ENCODE results near the gene CYP26B1. TPM values are rescaled to one million over a fixed set of nuclear protein-coding genes. Genes with fewer than 3 reads are reported as not detected.

Gene CYP26B1
- total RNA-seq, 1 experiment from 2014 or later = 3.0 TPM

DNA sequence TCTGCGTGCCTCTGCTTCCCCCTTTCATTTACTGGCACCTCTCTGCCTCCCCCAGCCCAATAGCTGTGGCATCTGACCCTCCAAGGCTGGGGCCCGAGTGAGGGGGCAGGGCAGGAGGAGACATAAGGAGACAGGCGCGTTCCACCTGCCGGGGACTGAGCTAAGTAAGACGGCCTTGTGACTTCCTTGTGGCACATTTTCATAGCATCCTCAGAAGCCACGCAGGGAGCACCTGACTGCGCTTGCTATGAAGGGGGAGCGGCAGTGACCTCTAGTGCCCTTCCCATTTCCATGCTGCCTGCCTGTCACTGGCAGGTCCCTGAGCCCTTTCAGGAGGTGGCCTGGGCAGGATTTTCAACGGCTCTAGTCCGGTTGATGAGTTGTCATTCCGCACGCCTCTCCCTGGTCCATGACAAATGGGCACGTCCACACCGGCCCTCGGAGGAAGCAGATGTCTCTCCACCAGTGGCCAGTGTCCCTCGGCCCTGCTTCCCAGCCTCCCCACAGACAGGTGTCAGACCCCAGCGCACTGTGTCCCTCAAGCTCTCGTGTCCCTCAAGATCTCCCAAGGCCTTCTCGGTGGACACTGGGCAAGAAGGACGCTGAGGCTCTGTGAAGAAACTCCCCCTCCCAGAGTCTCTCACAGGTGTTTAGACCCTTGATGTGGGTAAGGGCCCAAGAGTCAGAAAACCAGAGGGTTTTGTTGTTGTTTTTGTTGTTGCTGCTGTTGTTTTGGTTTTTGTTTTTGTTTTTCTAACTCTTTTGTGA lies 42.7 kb downstream of the CYP26B1 start:
- CTCF ChIA-PET = no interaction called here
- intact Hi-C loops (cut with micrococcal nuclease; ENCODE audit: unreplicated experiment) = no loop called here
- DNase-seq = no peak
- H3K9me3 Mint-ChIP-seq (ENCODE audit: low read depth, unreplicated experiment) = no peaks in the 10 kb centered on the region
- H3K27ac Mint-ChIP-seq (ENCODE audit: unreplicated experiment) = no peak overlapping the region
- no peaks in the 10 kb centered on the region for H3K36me3 Mint-ChIP-seq (ENCODE audit: insufficient read depth, unreplicated experiment)
- H3K4me1 Mint-ChIP-seq (ENCODE audit: low read depth, unreplicated experiment) = no peaks in the 10 kb centered on the region
- TF ChIP-seq, protein P1, sequence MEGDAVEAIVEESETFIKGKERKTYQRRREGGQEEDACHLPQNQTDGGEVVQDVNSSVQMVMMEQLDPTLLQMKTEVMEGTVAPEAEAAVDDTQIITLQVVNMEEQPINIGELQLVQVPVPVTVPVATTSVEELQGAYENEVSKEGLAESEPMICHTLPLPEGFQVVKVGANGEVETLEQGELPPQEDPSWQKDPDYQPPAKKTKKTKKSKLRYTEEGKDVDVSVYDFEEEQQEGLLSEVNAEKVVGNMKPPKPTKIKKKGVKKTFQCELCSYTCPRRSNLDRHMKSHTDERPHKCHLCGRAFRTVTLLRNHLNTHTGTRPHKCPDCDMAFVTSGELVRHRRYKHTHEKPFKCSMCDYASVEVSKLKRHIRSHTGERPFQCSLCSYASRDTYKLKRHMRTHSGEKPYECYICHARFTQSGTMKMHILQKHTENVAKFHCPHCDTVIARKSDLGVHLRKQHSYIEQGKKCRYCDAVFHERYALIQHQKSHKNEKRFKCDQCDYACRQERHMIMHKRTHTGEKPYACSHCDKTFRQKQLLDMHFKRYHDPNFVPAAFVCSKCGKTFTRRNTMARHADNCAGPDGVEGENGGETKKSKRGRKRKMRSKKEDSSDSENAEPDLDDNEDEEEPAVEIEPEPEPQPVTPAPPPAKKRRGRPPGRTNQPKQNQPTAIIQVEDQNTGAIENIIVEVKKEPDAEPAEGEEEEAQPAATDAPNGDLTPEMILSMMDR (IDR thresholded peaks at IDR 0.05; ENCODE audit: unreplicated experiment) = no peak
- peaks cover 37% of the 10 kb centered on the region for H3K27me3 Mint-ChIP-seq (ENCODE audit: unreplicated experiment)
- H3K4me3 Mint-ChIP-seq (ENCODE audit: low read depth, unreplicated experiment) = no peak overlapping the region
- BruUV-seq (replicated peaks) = no TSS peak

DNA sequence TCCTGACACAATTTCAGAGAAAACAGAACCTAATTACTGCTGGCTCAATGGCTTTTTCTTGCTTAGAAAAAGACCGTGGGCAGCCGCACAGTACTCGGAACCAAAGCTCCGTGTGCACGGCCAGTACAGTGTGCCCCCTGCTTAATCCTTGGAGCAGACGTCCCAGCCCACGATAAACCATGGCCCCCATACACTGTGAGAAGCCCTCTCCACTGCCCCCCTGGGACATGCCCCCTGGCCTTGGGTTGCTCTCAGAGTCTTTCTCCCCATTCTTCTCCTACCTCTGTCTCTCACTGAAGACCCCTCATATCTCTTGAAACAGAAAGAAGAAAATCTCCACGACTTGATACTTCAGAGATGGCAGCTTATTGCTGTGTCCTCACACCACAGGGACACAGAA lies 44.0 kb downstream of the CYP26B1 start:
- CTCF ChIA-PET = no interaction called here

DNA sequence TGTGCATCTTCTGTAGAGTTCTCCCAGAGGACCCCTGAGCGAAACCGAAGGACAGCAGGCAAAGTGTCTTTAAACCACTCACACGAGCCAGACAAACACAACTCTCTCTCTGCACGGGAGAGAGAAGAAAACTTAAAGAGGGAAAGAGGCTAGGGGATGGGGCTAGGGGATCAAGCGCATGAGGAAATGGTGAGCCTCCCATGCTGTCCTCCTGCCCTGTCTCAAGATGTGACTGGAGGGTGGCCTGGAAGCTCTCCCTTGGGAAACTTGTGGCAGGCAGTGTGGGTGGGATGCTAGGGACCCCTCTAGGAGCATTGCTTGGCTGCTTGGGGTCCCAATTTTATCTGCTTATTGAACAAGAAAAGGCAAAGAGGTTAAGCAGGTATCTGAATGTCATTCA lies 44.5 kb downstream of the CYP26B1 start:
- DNase-seq = no peak
- no peaks in the 10 kb centered on the region for H3K36me3 Mint-ChIP-seq (ENCODE audit: insufficient read depth, unreplicated experiment)
- no peaks in the 10 kb centered on the region for H3K9me3 Mint-ChIP-seq (ENCODE audit: low read depth, unreplicated experiment)
- no peak overlapping the region for H3K4me3 Mint-ChIP-seq (ENCODE audit: low read depth, unreplicated experiment)
- no TSS peak for BruUV-seq (replicated peaks)
- intact Hi-C loops (cut with micrococcal nuclease; ENCODE audit: unreplicated experiment) = no loop called here
- H3K27me3 Mint-ChIP-seq (ENCODE audit: unreplicated experiment) = peaks cover 48% of the 10 kb centered on the region
- TF ChIP-seq, protein P1 (IDR thresholded peaks at IDR 0.05; ENCODE audit: unreplicated experiment) = no peak
- CTCF ChIA-PET = interaction anchor here (2.3 kb wide), 1 partner anchor 12 kb away, joined by 5 read pairs; no protein-coding TSS in a partner anchor
- H3K4me1 Mint-ChIP-seq (ENCODE audit: low read depth, unreplicated experiment) = no peaks in the 10 kb centered on the region
- H3K27ac Mint-ChIP-seq (ENCODE audit: unreplicated experiment) = no peak overlapping the region

More for the DNA sequence above, 44.0 kb downstream of the CYP26B1 start:
- peaks cover 48% of the 10 kb centered on the region for H3K27me3 Mint-ChIP-seq (ENCODE audit: unreplicated experiment)
- H3K4me1 Mint-ChIP-seq (ENCODE audit: low read depth, unreplicated experiment) = no peaks in the 10 kb centered on the region
- H3K9me3 Mint-ChIP-seq (ENCODE audit: low read depth, unreplicated experiment) = no peaks in the 10 kb centered on the region
- BruUV-seq (replicated peaks) = no TSS peak
- no peak overlapping the region for H3K27ac Mint-ChIP-seq (ENCODE audit: unreplicated experiment)
- intact Hi-C loops (cut with micrococcal nuclease; ENCODE audit: unreplicated experiment) = no loop called here
- no peak overlapping the region for H3K4me3 Mint-ChIP-seq (ENCODE audit: low read depth, unreplicated experiment)
- no peak for DNase-seq
- TF ChIP-seq, protein P1 (IDR thresholded peaks at IDR 0.05; ENCODE audit: unreplicated experiment) = no peak
- no peaks in the 10 kb centered on the region for H3K36me3 Mint-ChIP-seq (ENCODE audit: insufficient read depth, unreplicated experiment)

DNA sequence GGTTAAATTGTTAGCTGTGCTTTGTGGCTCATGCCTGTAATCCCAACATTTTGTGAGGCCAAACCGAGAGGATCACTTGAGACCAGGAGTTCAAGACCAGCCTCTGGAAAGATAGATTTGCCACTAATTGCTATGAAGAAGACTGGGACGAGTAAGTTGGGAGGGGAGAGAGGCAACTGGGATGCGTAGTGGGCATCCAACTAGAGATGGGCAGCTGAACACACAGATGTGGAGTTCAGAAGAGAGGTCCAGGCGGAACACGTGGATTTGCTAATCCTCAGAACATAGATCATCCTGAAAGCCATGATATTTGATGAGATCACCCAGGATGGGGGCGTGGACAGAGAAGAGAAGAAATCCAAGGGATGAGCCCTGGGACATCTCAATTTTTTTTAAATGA lies 48.7 kb downstream of the CYP26B1 start:
- Mint-ChIP-seq H3K27me3 (ENCODE audit: unreplicated experiment) (peaks cover 32% of the 10 kb centered on the region), H3K9me3 (ENCODE audit: low read depth, unreplicated experiment) (no peaks in the 10 kb centered on the region), H3K4me3 (ENCODE audit: low read depth, unreplicated experiment) (no peak overlapping the region), H3K27ac (ENCODE audit: unreplicated experiment) (no peak overlapping the region), H3K4me1 (ENCODE audit: low read depth, unreplicated experiment) (no peaks in the 10 kb centered on the region), H3K36me3 (ENCODE audit: insufficient read depth, unreplicated experiment) (no peaks in the 10 kb centered on the region)
- CTCF ChIA-PET = interaction anchor here (1.1 kb wide), 1 partner anchor 16 kb away, joined by 3 read pairs; no protein-coding TSS in a partner anchor
- no peak for DNase-seq
- intact Hi-C loops (cut with micrococcal nuclease; ENCODE audit: unreplicated experiment) = no loop called here
- TF ChIP-seq, protein P1 (IDR thresholded peaks at IDR 0.05; ENCODE audit: unreplicated experiment) = no peak
- BruUV-seq (replicated peaks) = no TSS peak

All from Calu3 (cell line).